ENCODE results near the gene GJC3.
"Not testable (repeated sequence)": the region's sequence is repeated elsewhere in the genome, so short reads cannot be mapped to it uniquely, and the experiment has no call there.

GJC3 gene

GRCh38 chr7:99930376-99930775 lies 956 bp upstream of the GJC3 start:
- no peak for DNase-seq (ENCODE audit: low read depth in 1 of 2, low spot score in 1 of 2)

GRCh38 chr7:99929730-99930053 lies 272 bp upstream of the GJC3 start:
- DNase-seq (ENCODE audit: low read depth in 1 of 2, low spot score in 1 of 2): no peak

GRCh38 chr7:99928188-99928587 lies 1.2 kb downstream of the GJC3 start:
- DNase-seq (ENCODE audit: low read depth in 1 of 2, low spot score in 1 of 2): no peak

GRCh38 chr7:99927536-99927935 lies 1.9 kb downstream of the GJC3 start:
- DNase-seq (ENCODE audit: low read depth in 1 of 2, low spot score in 1 of 2): no peak

GRCh38 chr7:99926321-99926720 lies 3.1 kb downstream of the GJC3 start:
- DNase-seq (ENCODE audit: low read depth in 1 of 2, low spot score in 1 of 2): no peak

GRCh38 chr7:99923200-99923599 lies 6.2 kb downstream of the GJC3 start:
- DNase-seq (ENCODE audit: low read depth in 1 of 2, low spot score in 1 of 2): no peak

- no peak for DNase-seq (ENCODE audit: low read depth in 1 of 2, low spot score in 1 of 2)
Measured at GRCh38 chr7:99920149-99920548, 9.3 kb downstream of the GJC3 start.

GRCh38 chr7:99919814-99920112 lies 9.7 kb downstream of the GJC3 start:
- no peak for DNase-seq (ENCODE audit: low read depth in 1 of 2, low spot score in 1 of 2)

GRCh38 chr7:99918959-99919813 lies 10.2 kb downstream of the GJC3 start, which contains the start of gene TRIM4:
Gene TRIM4, minus strand, starts transcription at chr7:99919530. Its CDS starts 129 bp downstream, at chr7:99919401.
- peak; percentile 81 to 86 for DNase-seq (ENCODE audit: low read depth in 1 of 2, low spot score in 1 of 2)

GRCh38 chr7:99910976-99911375 lies 18.4 kb downstream of the GJC3 start:
- DNase-seq (ENCODE audit: low read depth in 1 of 2, low spot score in 1 of 2): no peak

- no peak for DNase-seq (ENCODE audit: low read depth in 1 of 2, low spot score in 1 of 2)
Measured at GRCh38 chr7:99901581-99901980, 27.8 kb downstream of the GJC3 start.

GRCh38 chr7:99899830-99900519 lies 29.4 kb downstream of the GJC3 start:
- no peak for DNase-seq (ENCODE audit: low read depth in 1 of 2, low spot score in 1 of 2)

- DNase-seq (ENCODE audit: low read depth in 1 of 2, low spot score in 1 of 2): no peak
Measured at GRCh38 chr7:99898836-99899235, 30.6 kb downstream of the GJC3 start.

- DNase-seq (ENCODE audit: low read depth in 1 of 2, low spot score in 1 of 2): no peak
Measured at GRCh38 chr7:99898023-99898357, 31.4 kb downstream of the GJC3 start.

GRCh38 chr7:99897322-99898022 lies 31.9 kb downstream of the GJC3 start:
- DNase-seq (ENCODE audit: low read depth in 1 of 2, low spot score in 1 of 2): no peak

GRCh38 chr7:99894738-99895137 lies 34.7 kb downstream of the GJC3 start:
- no peak for DNase-seq (ENCODE audit: low read depth in 1 of 2, low spot score in 1 of 2)

GRCh38 chr7:99893280-99893679 lies 36.1 kb downstream of the GJC3 start:
- DNase-seq (ENCODE audit: low read depth in 1 of 2, low spot score in 1 of 2): no peak

- DNase-seq (ENCODE audit: low read depth in 1 of 2, low spot score in 1 of 2): not testable (repeated sequence)
Measured at GRCh38 chr7:99890348-99890747, 39.1 kb downstream of the GJC3 start.

GRCh38 chr7:99888366-99888765 lies 41.1 kb downstream of the GJC3 start:
- not testable (repeated sequence) for DNase-seq (ENCODE audit: low read depth in 1 of 2, low spot score in 1 of 2)

- DNase-seq (ENCODE audit: low read depth in 1 of 2, low spot score in 1 of 2): no peak
Measured at GRCh38 chr7:99881370-99881769, 48.0 kb downstream of the GJC3 start.

GRCh38 chr7:99876933-99877332 lies 52.5 kb downstream of the GJC3 start, which contains the start of gene OR2AE1:
Gene OR2AE1, minus strand, starts transcription at chr7:99877033. Its CDS starts 0 bp downstream, at chr7:99877033.
- DNase-seq (ENCODE audit: low read depth in 1 of 2, low spot score in 1 of 2): no peak

- DNase-seq (ENCODE audit: low read depth in 1 of 2, low spot score in 1 of 2): no peak
Measured at GRCh38 chr7:99876491-99876890, 52.9 kb downstream of the GJC3 start.

Measured in activated T-helper 1 cell treated with anti-CD3 and anti-CD28 coated beads, Interleukin-2, amount 50 U/mL, for 16 hours (primary cell).